HUES64 (cell line): ENCODE measurements around the gene DAP3.
"Not testable (repeated sequence)": the region's sequence is repeated elsewhere in the genome, so short reads cannot be mapped to it uniquely, and the experiment has no call there.

ENCODE experiments used
- H3K27ac ChIP-seq: 2 replicates; pipeline ENCODE4 v1.7.0; 2013; ENCODE audit warnings: low read depth, low read length, inconsistent platforms
- H3K27me3 ChIP-seq: 2 replicates; pipeline ENCODE4 v1.6.1; 2013; ENCODE audit warnings: mild to moderate bottlenecking, low read length; ENCODE audit not compliant: insufficient read depth
- H3K36me3 ChIP-seq: 2 replicates; pipeline ENCODE4 v1.6.1; 2013; ENCODE audit warnings: mild to moderate bottlenecking, low read length; ENCODE audit not compliant: insufficient read depth
- H3K4me1 ChIP-seq: 2 replicates; pipeline ENCODE4 v1.6.1; 2013; ENCODE audit warnings: mild to moderate bottlenecking, low read length, moderate library complexity; ENCODE audit not compliant: insufficient read depth
- H3K4me3 ChIP-seq: 2 replicates; pipeline ENCODE4 v1.5.1; 2013; ENCODE audit warnings: mild to moderate bottlenecking, low read length, moderate library complexity
- H3K9ac ChIP-seq: 2 replicates; pipeline ENCODE4 v1.6.1; 2013; ENCODE audit warnings: mild to moderate bottlenecking, low read depth, low read length
- H3K9me3 ChIP-seq: 2 replicates; pipeline ENCODE4 v1.6.1; 2013; ENCODE audit warnings: low read depth, low read length; ENCODE audit not compliant: insufficient read depth
- WGBS: fragments of 150-250, 120-280 bp; methylation state at CpG from one replicate; pipeline ENCODE4 v1.1.7; 2013; ENCODE audit warnings: missing lambda C conversion rate; 5-methylcytosine and 5-hydroxymethylcytosine counted together

The DAP3 gene

DNA sequence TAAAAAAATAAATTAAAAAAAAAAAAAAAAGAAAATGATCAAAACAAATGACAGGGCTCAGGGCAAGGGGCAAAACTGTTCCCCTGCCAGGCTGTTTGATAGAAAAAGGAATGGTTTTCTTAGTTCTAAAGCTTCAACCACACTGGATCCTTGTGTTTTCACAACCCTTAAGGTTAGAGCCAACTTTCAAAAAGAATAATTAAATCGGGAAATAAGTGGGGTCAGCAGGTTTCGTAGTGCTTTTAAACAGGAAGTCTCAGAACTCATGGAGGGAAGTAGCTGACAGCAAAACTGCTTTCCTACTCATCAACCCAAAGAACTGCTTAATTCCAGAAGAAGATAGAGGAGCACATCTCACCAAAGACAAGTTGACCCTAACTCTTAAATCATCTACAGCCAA is 12.8 kb downstream of the DAP3 start:
- not testable (repeated sequence) for H3K4me3 ChIP-seq, H3K27me3 ChIP-seq, H3K9ac ChIP-seq, H3K27ac ChIP-seq, H3K9me3 ChIP-seq, H3K4me1 ChIP-seq, H3K36me3 ChIP-seq
- 100% methylated on average over 1 of the region's 2 CpGs for WGBS

DNA sequence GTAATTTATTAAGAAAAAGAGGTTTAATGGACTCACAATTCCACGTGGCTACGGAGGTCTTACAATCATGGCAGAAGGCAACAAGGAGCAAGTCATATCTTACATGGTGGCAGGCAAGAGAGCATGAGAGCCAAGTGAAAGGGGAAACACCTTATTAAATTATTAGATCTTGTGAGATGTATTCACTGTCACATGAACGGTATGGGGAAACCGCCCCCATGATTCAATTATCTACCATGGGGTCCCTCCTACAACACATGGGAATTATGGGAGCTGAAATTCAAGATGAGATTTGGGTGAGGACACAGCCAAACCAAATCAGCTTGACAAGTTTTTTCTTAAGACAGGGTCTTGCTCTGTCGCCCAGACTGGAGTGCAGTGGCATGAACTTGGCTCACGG is 14.3 kb downstream of the DAP3 start:
- H3K27me3 ChIP-seq, result no peaks in the 10 kb centered on the region
- H3K27ac ChIP-seq, result no peak overlapping the region
- no peaks in the 10 kb centered on the region for H3K4me1 ChIP-seq
- H3K36me3 ChIP-seq, result 0 out of 2 replicates have a peak, but pooled peaks cover 4% of the 10 kb centered on the region
- WGBS, result 95% methylated on average over 6 of the region's 6 CpGs
- H3K9ac ChIP-seq, result no peak overlapping the region
- H3K9me3 ChIP-seq, result no peaks in the 10 kb centered on the region
- H3K4me3 ChIP-seq, result no peak overlapping the region

DNA sequence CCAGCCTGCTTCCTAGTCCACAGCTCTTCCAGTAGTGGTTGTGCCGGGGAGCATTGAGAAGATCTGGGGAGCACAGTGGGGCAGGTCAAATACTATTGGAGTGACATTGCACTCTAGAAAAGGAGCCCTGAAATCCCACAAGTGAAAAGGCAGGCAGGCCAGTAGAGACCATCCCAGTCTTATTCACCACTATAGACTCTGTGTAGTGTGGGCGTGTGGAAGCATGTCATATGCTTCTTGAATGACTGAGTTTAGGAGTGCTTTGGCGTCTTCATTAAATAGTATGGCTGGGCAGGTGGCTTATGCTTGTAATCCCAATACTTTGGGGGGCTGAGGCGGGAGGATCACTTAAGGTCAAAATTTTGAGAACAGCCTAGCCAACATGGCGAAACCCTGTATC is 15.5 kb downstream of the DAP3 start:
- H3K27me3 ChIP-seq, H3K4me1 ChIP-seq, H3K27ac ChIP-seq, H3K9me3 ChIP-seq, H3K36me3 ChIP-seq, H3K9ac ChIP-seq, H3K4me3 ChIP-seq: not testable (repeated sequence)
- WGBS, result 95% methylated on average over 4 of the region's 5 CpGs

DNA sequence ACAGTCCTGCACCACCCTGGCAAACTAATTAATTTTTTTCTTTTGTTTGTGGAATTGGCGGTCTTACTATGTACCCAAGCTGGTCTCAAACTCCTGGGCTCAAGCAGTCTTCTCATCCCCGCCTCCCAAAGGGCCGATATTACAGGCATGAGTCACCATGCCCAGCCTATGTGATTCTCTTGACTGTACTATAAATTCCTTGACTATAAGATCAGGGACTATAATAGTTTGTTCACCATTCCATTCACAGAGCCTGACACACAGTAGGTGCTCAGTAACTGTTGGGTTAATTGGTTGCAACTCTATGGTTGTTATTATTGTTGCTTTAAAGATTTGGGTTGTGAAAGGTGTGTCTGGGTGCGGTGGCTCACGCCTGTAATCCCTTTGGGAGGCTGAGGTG is 17.2 kb downstream of the DAP3 start:
- no peaks in the 10 kb centered on the region for H3K9me3 ChIP-seq
- no peak overlapping the region for H3K27ac ChIP-seq
- H3K9ac ChIP-seq, result no peak overlapping the region
- no peak overlapping the region for H3K4me3 ChIP-seq
- no peaks in the 10 kb centered on the region for H3K27me3 ChIP-seq
- H3K36me3 ChIP-seq, result peaks cover 13% of the 10 kb centered on the region
- WGBS, result 97% methylated on average over 5 of the region's 5 CpGs
- no peaks in the 10 kb centered on the region for H3K4me1 ChIP-seq

DNA sequence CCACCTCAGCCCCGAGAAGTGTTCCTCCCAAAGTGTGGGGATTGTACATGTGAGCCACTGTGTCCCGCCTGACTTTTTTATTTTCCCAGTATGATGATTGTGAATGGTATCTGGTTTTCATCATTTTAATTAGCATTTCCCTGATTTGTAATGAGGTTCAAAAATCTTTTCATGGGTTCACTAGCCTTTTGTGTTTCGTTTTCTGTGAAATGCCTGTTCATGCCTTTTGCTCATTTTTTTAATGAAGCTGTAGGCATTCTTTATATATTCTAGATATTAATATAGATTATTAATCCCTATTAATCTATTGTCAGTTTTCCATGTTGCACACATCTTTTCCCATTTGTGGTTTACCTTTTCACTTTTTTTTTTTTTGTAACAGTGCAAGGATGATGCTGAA is 20.5 kb downstream of the DAP3 start:
- H3K4me3 ChIP-seq, result no peak overlapping the region
- WGBS, result 100% methylated on average over 3 of the region's 3 CpGs
- peaks cover 37% of the 10 kb centered on the region for H3K36me3 ChIP-seq

DNA sequence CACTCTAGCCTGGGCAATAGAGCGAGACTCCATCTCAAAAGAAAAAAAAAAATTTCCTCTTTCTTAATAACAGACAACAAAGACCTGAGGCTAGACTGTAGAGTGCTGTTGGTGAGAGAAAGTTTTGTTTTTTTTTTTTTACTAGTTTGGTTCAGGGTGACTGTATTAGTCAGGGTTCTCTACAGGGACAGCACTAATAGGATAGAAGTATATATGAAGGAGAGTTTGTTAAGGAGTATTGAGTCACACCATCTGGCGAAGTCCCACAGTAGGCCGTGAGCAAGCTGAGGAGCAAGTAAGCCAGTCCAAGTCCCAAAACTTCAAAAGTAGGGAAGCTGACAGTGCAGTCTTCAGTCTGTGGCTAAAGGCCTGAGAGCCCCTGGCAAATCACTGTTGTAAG is 22.6 kb downstream of the DAP3 start:
- not testable (repeated sequence) for H3K27me3 ChIP-seq, H3K9ac ChIP-seq, H3K9me3 ChIP-seq, H3K4me1 ChIP-seq, H3K4me3 ChIP-seq, H3K27ac ChIP-seq
- peaks cover 47% of the 10 kb centered on the region for H3K36me3 ChIP-seq
- WGBS, result no CpG with 5 or more reads among the region's 3 CpGs

More for the DNA sequence above, 20.5 kb downstream of the DAP3 start:
- no peaks in the 10 kb centered on the region for H3K9me3 ChIP-seq
- no peak overlapping the region for H3K27ac ChIP-seq
- H3K27me3 ChIP-seq, result no peaks in the 10 kb centered on the region
- no peak overlapping the region for H3K9ac ChIP-seq
- no peaks in the 10 kb centered on the region for H3K4me1 ChIP-seq

DNA sequence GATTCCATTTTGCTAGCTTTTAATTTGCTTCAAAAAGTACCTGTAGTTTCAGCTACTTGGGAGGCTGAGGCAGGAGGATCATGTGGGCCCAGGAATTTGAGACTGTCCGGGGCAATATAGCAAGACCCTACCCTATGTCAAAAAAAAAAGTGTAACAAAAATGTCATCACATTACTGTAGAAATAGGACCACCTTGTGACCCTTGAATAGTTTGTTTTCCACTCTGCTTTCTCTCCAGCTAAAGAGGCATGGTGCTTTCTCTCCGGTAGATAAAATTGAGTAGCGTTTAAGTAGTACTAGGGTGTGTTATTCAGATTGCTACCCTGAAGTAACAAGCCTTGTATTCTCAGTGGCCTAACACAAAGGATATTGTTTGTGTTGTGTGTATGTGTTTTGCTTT is 23.7 kb downstream of the DAP3 start:
- 91% methylated on average over 3 of the region's 3 CpGs for WGBS
- peaks cover 55% of the 10 kb centered on the region for H3K36me3 ChIP-seq

DNA sequence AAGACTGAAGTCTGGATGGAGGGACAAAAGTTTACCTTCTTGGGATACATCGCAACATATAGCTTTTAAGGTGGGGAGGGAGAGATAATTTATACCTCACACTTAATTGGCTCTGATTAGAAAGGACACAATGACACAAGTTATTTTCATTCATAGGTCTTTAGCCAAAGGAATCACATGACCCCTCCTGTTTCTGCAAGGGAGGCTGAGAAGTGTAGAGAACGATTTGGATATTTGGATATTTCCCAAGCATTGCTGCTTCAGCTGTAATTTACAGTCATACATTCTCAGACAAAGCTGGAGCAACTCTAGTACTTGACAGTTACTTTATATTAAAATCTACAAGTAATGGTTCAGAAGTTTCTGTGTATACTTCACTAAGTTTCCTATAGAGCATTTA is 24.2 kb downstream of the DAP3 start:
- no peak overlapping the region for H3K4me3 ChIP-seq
- no peaks in the 10 kb centered on the region for H3K27me3 ChIP-seq
- no peaks in the 10 kb centered on the region for H3K4me1 ChIP-seq
- no peak overlapping the region for H3K27ac ChIP-seq
- 100% methylated on average over 1 of the region's 2 CpGs for WGBS
- peaks cover 58% of the 10 kb centered on the region for H3K36me3 ChIP-seq
- H3K9ac ChIP-seq, result no peak overlapping the region
- H3K9me3 ChIP-seq, result no peaks in the 10 kb centered on the region

More for the DNA sequence above, 23.7 kb downstream of the DAP3 start:
- not testable (repeated sequence) for H3K27ac ChIP-seq, H3K9me3 ChIP-seq, H3K9ac ChIP-seq, H3K4me1 ChIP-seq, H3K4me3 ChIP-seq, H3K27me3 ChIP-seq

DNA sequence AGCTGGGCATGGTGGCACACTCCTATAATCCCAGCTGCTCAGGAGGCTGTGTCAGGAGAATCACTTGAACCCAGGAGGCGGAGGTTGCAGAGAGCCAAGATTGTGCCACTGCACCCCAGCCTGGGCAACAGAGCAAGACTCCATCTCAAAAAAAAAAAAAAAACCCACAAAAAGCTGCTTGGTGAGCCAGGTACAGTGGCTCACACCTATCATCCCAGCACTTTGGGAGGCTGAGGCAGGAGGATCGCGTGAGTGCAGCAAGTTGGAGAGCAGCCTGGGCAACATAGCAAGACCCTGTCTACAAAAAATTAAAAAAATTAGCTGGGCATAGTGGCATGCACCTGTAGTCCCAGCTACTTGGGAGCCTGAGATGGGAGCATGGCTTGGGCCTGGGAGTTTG is 26.2 kb downstream of the DAP3 start:
- H3K36me3 ChIP-seq, result peaks cover 55% of the 10 kb centered on the region
- not testable (repeated sequence) for H3K9me3 ChIP-seq, H3K4me1 ChIP-seq, H3K27me3 ChIP-seq, H3K4me3 ChIP-seq, H3K9ac ChIP-seq, H3K27ac ChIP-seq
- 94% methylated on average over 3 of the region's 3 CpGs for WGBS

DNA sequence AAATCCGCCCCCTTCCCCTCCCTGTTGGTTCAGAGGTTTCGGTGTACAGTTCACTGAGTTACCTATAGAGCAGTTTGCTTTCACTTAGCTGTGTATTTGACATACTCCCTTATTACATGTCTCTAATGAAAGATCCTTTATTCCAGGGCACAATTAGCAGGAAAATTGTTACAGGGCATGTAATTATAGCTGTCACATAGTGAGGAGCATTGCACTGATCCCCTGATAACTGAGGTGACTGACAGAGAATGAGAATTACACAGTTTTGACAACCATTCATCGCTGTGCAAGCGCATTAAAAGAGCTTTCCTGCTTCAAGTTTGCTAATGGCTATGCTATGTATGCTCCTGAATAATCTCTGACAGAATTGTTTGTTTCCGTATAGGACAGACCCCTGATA is 26.9 kb downstream of the DAP3 start:
- Histone ChIP-seq H3K27me3 (no peaks in the 10 kb centered on the region), H3K4me3 (no peak overlapping the region), H3K9me3 (no peaks in the 10 kb centered on the region), H3K4me1 (no peaks in the 10 kb centered on the region), H3K27ac (no peak overlapping the region), H3K9ac (no peak overlapping the region), H3K36me3 (peaks cover 55% of the 10 kb centered on the region)
- 98% methylated on average over 5 of the region's 5 CpGs for WGBS

DNA sequence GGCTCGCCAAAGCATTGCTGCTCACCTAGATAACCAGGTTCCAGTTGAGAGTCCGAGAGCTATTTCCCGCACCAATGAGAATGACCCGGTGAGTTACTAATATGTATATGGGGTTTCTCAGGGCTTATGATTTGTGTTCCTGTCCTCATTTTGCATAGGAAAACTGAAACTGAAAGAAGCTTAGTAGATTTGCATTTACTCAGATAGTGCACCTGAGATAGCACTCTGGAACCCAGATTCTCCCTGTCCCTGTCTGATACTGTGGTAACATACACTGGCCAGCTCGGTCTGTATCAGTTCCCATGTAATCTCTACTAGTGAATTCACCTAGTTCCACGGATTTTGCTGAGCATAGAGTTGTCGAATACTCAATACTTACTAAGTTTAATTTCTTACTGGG is 28.1 kb downstream of the DAP3 start:
- no peak overlapping the region for H3K9ac ChIP-seq
- no peak overlapping the region for H3K27ac ChIP-seq

DNA sequence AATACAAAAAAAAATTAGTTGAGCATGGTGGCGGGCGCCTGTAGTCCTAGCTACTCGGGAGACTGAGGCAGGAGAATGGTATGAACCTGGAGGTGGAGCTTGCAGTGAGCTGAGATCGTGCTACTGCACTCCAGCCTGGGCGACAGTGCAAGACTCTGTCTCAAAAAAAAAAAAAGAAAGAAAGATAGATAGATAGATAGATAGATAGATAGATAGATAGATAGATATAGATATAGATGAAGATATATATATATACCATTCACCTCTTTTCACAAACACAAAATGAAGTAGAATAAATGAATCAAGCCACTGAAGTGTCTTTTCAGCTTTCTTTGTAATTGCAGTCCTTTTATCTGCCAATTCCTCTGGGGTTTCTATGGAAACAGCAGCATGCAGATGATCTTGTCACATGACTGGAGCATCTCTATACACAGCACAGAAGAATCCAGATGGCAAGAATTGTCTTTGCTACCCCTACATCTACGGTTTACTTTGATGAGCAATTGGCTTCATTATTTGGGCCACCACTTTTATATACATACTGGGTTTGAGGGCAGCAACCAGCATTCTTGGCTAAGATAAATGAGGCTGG is 29.7 kb downstream of the DAP3 start:
- not testable (repeated sequence) for H3K4me3 ChIP-seq, H3K27me3 ChIP-seq, H3K27ac ChIP-seq, H3K9ac ChIP-seq, H3K9me3 ChIP-seq, H3K4me1 ChIP-seq
- H3K36me3 ChIP-seq, result peaks cover 58% of the 10 kb centered on the region
- 94% methylated on average over 6 of the region's 6 CpGs for WGBS

More for the DNA sequence above, 28.1 kb downstream of the DAP3 start:
- H3K27me3 ChIP-seq, result no peaks in the 10 kb centered on the region
- peaks cover 61% of the 10 kb centered on the region for H3K36me3 ChIP-seq
- WGBS, result 97% methylated on average over 7 of the region's 7 CpGs
- H3K4me3 ChIP-seq, result no peak overlapping the region
- no peaks in the 10 kb centered on the region for H3K9me3 ChIP-seq
- H3K4me1 ChIP-seq, result no peaks in the 10 kb centered on the region
